Mesenchymal stem cell (in vitro differentiated cells and primary cell): ENCODE measurements around the gene MSL1.

ENCODE experiments used
- DNase-seq: peaks from one replicate; pipeline ENCODE4 v3.0.0-alpha.2; 2013
- H2AFZ ChIP-seq: one replicate; pipeline ENCODE4 v1.6.1; 2013; ENCODE audit warnings: low read depth, mild to moderate bottlenecking, control low read depth, inconsistent platforms, low read length, moderate library complexity
- H2AK5ac ChIP-seq: 2 replicates; pipeline ENCODE4 v1.6.1; 2013; ENCODE audit warnings: low read length, moderate library complexity, mild to moderate bottlenecking, inconsistent platforms; ENCODE audit not compliant: severe bottlenecking
- H2BK120ac ChIP-seq: one replicate; pipeline ENCODE4 v1.6.1; 2013; ENCODE audit warnings: low read depth, mild to moderate bottlenecking, inconsistent platforms, low read length, moderate library complexity
- H2BK12ac ChIP-seq, 2 experiments: one replicate each; pipeline ENCODE4 v1.6.1; 2013; ENCODE audit warnings: inconsistent platforms in 2 of 2, low read length in 2 of 2, mild to moderate bottlenecking in 2 of 2, moderate library complexity in 2 of 2, control low read depth in 1 of 2
- H2BK15ac ChIP-seq: one replicate; pipeline ENCODE4 v1.6.1; 2013; ENCODE audit warnings: mild to moderate bottlenecking, low read depth, inconsistent platforms; ENCODE audit not compliant: poor library complexity, severe bottlenecking
- H2BK5ac ChIP-seq: 2 replicates; pipeline ENCODE4 v1.6.1; 2013; ENCODE audit warnings: low read depth, mild to moderate bottlenecking, low read length, control low read depth, inconsistent platforms; ENCODE audit not compliant: poor library complexity, severe bottlenecking
- H3K14ac ChIP-seq, 2 experiments: one replicate each; pipeline ENCODE4 v1.6.1; 2013; ENCODE audit warnings: inconsistent platforms in 2 of 2, low read length in 2 of 2, control low read depth in 1 of 2, mild to moderate bottlenecking in 1 of 2, moderate library complexity in 1 of 2
- H3K18ac ChIP-seq, 2 experiments: one replicate each; pipeline ENCODE4 v1.6.1; 2013; ENCODE audit warnings: inconsistent platforms in 2 of 2, low read length in 2 of 2, control low read depth in 1 of 2, low read depth in 1 of 2, mild to moderate bottlenecking in 1 of 2
- H3K23ac ChIP-seq, 2 experiments: one replicate each; pipeline ENCODE4 v1.6.1; 2013; ENCODE audit warnings: inconsistent platforms in 2 of 2, low read length in 2 of 2, mild to moderate bottlenecking in 2 of 2, moderate library complexity in 2 of 2, control low read depth in 1 of 2
- H3K27ac ChIP-seq: 2 replicates; pipeline ENCODE4 v1.5.1; 2013; ENCODE audit warnings: mild to moderate bottlenecking, moderate library complexity, low read length, control low read depth, inconsistent platforms; ENCODE audit not compliant: poor library complexity, severe bottlenecking
- H3K27me3 ChIP-seq, 2 experiments: 2 replicates each; pipeline versions ENCODE4 v1.6.1 to v1.7.0; 2013; ENCODE audit warnings: low read length in 2 of 2, mild to moderate bottlenecking in 2 of 2, moderate library complexity in 2 of 2, control low read depth in 1 of 2, inconsistent platforms in 1 of 2; ENCODE audit not compliant: control insufficient read depth in 1 of 2, insufficient read depth in 1 of 2
- H3K36me3 ChIP-seq, 2 experiments: 2 replicates each; pipeline versions ENCODE4 v1.6.1 to v1.7.0; 2013; ENCODE audit warnings: low read length in 2 of 2, control low read depth in 1 of 2, inconsistent platforms in 1 of 2, low read depth in 1 of 2, mild to moderate bottlenecking in 1 of 2; ENCODE audit not compliant: insufficient read depth in 2 of 2, control insufficient read depth in 1 of 2
- H3K4ac ChIP-seq, 2 experiments: one replicate each; pipeline ENCODE4 v1.6.1; 2013; ENCODE audit warnings: inconsistent platforms in 2 of 2, low read length in 2 of 2, mild to moderate bottlenecking in 2 of 2, moderate library complexity in 2 of 2, control low read depth in 1 of 2, low read depth in 1 of 2
- H3K4me1 ChIP-seq: 2 replicates; pipeline ENCODE4 v1.6.1; 2013; ENCODE audit warnings: low read depth, low read length, control low read depth; ENCODE audit not compliant: control insufficient read depth, insufficient read depth
- H3K4me2 ChIP-seq: 2 replicates; pipeline ENCODE4 v1.6.1; 2013; ENCODE audit warnings: low read length, mild to moderate bottlenecking, inconsistent platforms; ENCODE audit not compliant: poor library complexity, severe bottlenecking
- H3K4me3 ChIP-seq, 2 experiments: 2 replicates each; pipeline versions ENCODE4 v1.5.1 to v1.7.0; 2013; ENCODE audit warnings: low read length in 2 of 2, mild to moderate bottlenecking in 2 of 2, control low read depth in 1 of 2, low read depth in 1 of 2; ENCODE audit not compliant: insufficient read depth in 1 of 2
- H3K79me1 ChIP-seq: replicated peaks from 2 replicates; pipeline ENCODE4 v1.6.1; 2013; ENCODE audit warnings: mild to moderate bottlenecking, control low read depth, low read length, inconsistent platforms; ENCODE audit not compliant: poor library complexity, severe bottlenecking
- H3K9ac ChIP-seq: 2 replicates; pipeline ENCODE4 v1.7.0; 2013; ENCODE audit warnings: mild to moderate bottlenecking, low read length, moderate library complexity
- H3K9me3 ChIP-seq: 2 replicates; pipeline ENCODE4 v1.7.0; 2013; ENCODE audit warnings: mild to moderate bottlenecking, low read length; ENCODE audit not compliant: control insufficient read depth
- H4K8ac ChIP-seq: one replicate; pipeline ENCODE4 v1.6.1; 2013; ENCODE audit warnings: inconsistent platforms, mild to moderate bottlenecking, low read length, moderate library complexity
- H4K91ac ChIP-seq: one replicate; pipeline ENCODE4 v1.6.1; 2013; ENCODE audit warnings: mild to moderate bottlenecking, low read length, inconsistent platforms
- WGBS: methylation state at CpG from one replicate; pipeline ENCODE4 v1.1.7; 2013; ENCODE audit warnings: mixed read lengths; 5-methylcytosine and 5-hydroxymethylcytosine counted together

Gene MSL1

DNA sequence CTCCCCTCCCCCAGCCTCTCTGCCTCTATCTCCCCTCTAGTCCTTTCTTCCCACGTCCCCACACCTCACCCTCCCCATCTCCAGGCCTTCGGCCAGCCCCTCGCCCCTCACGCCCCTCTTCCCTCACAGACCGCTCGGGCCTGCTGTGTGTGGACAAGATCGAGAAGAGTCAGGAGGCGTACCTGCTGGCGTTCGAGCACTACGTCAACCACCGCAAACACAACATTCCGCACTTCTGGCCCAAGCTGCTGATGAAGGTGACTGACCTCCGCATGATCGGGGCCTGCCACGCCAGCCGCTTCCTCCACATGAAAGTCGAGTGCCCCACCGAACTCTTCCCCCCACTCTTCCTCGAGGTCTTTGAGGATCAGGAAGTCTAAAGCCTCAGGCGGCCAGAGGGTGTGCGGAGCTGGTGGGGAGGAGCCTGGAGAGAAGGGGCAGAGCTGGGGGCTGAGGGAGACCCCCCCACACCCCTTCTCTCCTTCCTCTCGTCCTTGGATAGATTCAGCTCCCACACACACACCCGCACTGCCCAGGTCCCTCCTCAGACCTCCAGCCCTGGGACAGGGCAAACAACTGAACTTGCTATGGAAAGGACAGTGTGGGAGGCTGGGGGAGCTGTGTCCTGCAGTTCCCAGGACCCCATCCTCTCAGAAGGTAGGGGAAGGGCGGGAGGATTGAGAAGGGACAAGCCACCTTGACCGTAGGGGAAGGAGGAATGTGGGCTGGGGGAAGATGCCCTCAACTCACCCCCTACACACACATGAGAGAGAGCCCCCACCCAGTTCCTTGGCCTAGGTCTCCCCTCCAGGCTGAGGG is 32.5 kb upstream of the MSL1 start:
- H3K79me1 ChIP-seq, result no peaks in the 10 kb centered on the region
- H2AFZ ChIP-seq, result no peak overlapping the region
- DNase-seq, result no peak
- peaks cover 68 to 95% of the 10 kb centered on the region in 2 experiments for H3K36me3 ChIP-seq
- no peak overlapping the region for H4K91ac ChIP-seq
- no peak overlapping the region for H3K4ac ChIP-seq
- H2BK12ac ChIP-seq, result no peak overlapping the region
- no peak overlapping the region for H2AK5ac ChIP-seq
- no peak overlapping the region for H3K4me2 ChIP-seq
- no peak overlapping the region for H2BK15ac ChIP-seq
- H3K9me3 ChIP-seq, result no peaks in the 10 kb centered on the region
- 91% methylated on average over 13 of the region's 26 CpGs for WGBS
- no peak overlapping the region for H3K18ac ChIP-seq
- no peak overlapping the region for H4K8ac ChIP-seq
- H3K27me3 ChIP-seq, result no peaks in the 10 kb centered on the region
- H3K4me1 ChIP-seq, result peaks cover 6% of the 10 kb centered on the region
- H3K23ac ChIP-seq, result no peak overlapping the region
- no peak overlapping the region for H3K4me3 ChIP-seq
- H3K27ac ChIP-seq, result no peak overlapping the region
- H3K14ac ChIP-seq, result no peak overlapping the region
- no peak overlapping the region for H2BK120ac ChIP-seq
- no peak overlapping the region for H2BK5ac ChIP-seq
- no peak overlapping the region for H3K9ac ChIP-seq

DNA sequence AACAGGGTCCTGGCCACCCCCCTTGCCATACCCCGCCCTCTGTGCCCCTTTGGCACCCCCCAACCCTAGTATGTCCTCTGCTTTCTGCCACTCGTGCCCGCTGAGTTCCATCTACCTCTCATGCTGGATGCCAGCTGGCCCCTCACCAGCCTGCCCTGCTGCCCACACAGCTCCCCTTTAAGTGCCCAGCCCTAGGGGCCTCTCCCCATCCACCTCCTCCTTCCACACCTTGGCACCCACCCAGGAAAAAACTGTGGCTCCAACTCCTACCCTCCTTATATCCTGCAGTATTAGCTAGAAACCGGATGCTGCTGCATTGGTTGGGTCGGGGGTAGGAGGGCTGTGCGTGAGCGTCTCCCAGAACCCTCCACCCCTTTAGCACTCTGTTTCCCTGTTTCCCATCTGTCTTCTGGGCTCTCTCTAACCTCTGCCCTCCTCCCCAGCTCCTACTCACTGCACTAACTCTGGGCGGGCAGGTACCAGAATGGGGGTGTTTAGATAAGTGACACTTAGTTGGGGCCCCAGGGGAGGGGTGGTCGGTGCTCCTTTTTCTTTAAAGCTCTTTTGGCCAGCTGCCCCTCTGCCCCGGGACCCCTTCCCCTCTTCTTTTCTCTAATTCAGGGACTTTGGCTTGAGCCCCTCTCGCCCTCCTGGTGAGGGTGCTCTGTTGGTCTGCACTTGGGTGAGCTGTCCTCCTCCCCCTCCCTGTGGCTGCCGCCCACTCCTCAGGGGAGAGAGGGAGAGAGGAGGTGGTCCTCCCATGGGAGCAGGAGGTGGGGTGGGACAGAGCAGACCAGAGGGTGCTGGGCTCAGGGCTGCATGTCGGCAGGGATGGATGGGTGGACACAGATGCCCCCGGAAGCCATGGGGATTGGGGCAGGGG is 31.3 kb upstream of the MSL1 start:
- Histone ChIP-seq H3K14ac (no peak overlapping the region), H4K8ac (no peak overlapping the region), H2BK120ac (no peak overlapping the region), H2AK5ac (no peak overlapping the region), H3K27ac (no peak overlapping the region), H4K91ac (peak overlapping the region; percentile 60), H2AFZ (no peak overlapping the region), H3K9me3 (no peaks in the 10 kb centered on the region), H3K79me1 (no peaks in the 10 kb centered on the region), H3K4me2 (no peak overlapping the region), H2BK15ac (no peak overlapping the region), H3K36me3 (peaks cover 70 to 95% of the 10 kb centered on the region in 2 experiments), H3K9ac (no peak overlapping the region), H3K27me3 (no peaks in the 10 kb centered on the region), H3K18ac (no peak overlapping the region), H3K4me1 (peaks cover 6% of the 10 kb centered on the region), H2BK12ac (no peak overlapping the region), H3K4ac (no peak overlapping the region), H3K4me3 (no peak overlapping the region), H3K23ac (no peak overlapping the region), H2BK5ac (no peak overlapping the region)
- no peak for DNase-seq
- WGBS, result 92% methylated on average over 8 of the region's 14 CpGs

DNA sequence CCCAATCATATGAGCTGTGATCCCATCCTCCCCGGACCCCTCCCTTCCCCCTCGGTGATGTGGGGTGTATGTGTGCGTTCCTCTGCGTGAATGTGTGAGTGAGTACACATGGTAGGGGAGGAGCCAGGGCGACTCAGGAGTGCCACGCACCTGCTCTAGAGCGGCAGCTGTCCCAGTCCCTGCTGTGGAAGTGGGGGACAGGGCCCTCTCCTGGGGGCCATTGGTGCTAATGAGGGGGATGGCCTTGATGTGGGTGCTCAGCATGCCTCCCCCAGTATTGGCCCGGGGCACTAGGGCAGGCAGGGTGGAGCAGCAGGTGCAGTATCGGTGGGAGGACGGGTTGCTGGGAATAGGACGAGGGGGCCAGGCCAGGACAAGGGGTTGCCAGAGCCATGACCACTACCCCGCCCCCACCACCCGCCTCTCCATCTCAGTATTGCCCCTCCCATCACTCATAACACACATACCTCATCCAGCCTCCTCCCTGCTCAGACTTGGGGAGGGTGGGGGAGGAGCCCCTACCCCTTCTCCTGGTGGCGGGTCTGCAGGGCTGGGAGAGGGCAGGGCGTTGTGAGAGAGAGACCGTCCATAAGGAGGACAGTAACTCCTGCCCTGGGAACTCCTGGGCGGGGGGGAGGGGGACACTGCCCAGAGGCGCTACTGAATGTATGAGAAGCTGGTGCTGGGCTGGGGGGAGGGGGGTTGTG is 29.9 kb upstream of the MSL1 start:
- Histone ChIP-seq H2BK5ac (no peak overlapping the region), H2BK12ac (no peak overlapping the region), H4K91ac (peak overlapping the region; percentile 53), H3K79me1 (no peaks in the 10 kb centered on the region), H3K27me3 (no peaks in the 10 kb centered on the region), H3K9ac (no peak overlapping the region), H3K9me3 (no peaks in the 10 kb centered on the region), H3K4me3 (no peak overlapping the region), H3K27ac (no peak overlapping the region), H2BK120ac (no peak overlapping the region), H2AFZ (no peak overlapping the region), H4K8ac (no peak overlapping the region), H3K36me3 (peaks cover 71 to 97% of the 10 kb centered on the region in 2 experiments), H3K4ac (no peak overlapping the region), H3K23ac (no peak overlapping the region), H2AK5ac (no peak overlapping the region), H3K4me1 (peaks cover 6% of the 10 kb centered on the region), H3K18ac (no peak overlapping the region), H3K4me2 (no peak overlapping the region), H3K14ac (no peak overlapping the region), H2BK15ac (no peak overlapping the region)
- 91% methylated on average over 10 of the region's 18 CpGs for WGBS
- DNase-seq, result no peak

DNA sequence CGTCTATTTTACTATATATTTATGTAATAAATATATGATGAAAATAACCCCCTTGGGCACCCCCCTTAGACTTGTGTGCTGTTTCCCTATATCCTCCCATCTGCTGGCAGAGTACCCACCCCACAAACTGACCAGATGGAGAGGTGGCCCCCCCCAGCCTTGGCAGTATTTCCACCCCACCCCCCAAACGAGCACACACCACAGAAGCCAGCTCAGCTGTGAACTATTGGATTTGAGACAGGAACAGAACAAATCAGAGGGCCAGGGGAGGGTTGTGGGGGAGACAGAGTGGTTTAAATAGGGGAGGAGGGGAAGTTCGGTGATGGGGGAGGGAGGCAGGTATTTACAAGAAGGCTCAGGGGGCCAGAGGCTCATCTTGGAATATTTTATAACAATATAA is 29.2 kb upstream of the MSL1 start:
- H3K4ac ChIP-seq, result no peak overlapping the region
- H4K91ac ChIP-seq, result no peak overlapping the region
- no peak overlapping the region for H2BK120ac ChIP-seq
- no peak overlapping the region for H2AFZ ChIP-seq
- no peak overlapping the region for H4K8ac ChIP-seq
- H3K23ac ChIP-seq, result no peak overlapping the region
- H3K79me1 ChIP-seq, result peaks cover 6% of the 10 kb centered on the region
- H3K36me3 ChIP-seq, result peaks cover 71 to 97% of the 10 kb centered on the region in 2 experiments
- H3K14ac ChIP-seq, result no peak overlapping the region
- no peak overlapping the region for H2BK12ac ChIP-seq
- no peak overlapping the region for H2AK5ac ChIP-seq
- H2BK5ac ChIP-seq, result no peak overlapping the region
- H3K9me3 ChIP-seq, result no peaks in the 10 kb centered on the region
- H3K18ac ChIP-seq, result no peak overlapping the region
- peak overlapping the region; percentile 51 for H3K9ac ChIP-seq
- no peaks in the 10 kb centered on the region for H3K27me3 ChIP-seq
- H3K4me1 ChIP-seq, result peaks cover 6% of the 10 kb centered on the region
- 83% methylated on average over 1 of the region's 3 CpGs for WGBS
- H3K27ac ChIP-seq, result no peak overlapping the region
- H2BK15ac ChIP-seq, result no peak overlapping the region
- no peak for DNase-seq
- H3K4me3 ChIP-seq, result no peak overlapping the region
- H3K4me2 ChIP-seq, result no peak overlapping the region
